ENCODE measurements around the gene RASSF5. TPM values are rescaled to one million over a fixed set of nuclear protein-coding genes. Genes with fewer than 3 reads are reported as not detected.

Gene RASSF5
- total and polyA plus RNA-seq, 2 experiments from 2014 or later: 0.48 to 4.4 TPM

DNA sequence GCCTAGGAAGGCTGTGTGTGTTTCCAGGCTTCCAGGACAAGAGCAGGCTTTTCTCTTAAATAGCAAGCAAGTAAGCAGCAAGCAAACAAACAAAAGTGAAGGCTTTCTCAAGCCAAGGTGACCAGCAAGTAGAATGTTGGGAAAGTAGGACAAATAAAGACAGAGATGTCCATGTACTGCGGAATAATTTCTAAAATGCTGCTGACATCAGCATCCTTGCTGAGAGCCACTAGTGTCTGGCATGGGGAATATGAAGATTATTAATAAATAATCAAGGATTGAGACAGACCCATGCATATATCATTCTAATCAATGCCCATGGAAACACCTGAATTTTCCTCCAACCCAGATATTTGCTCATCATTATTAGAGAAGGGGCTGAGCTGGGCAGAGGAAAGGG, 121.6 kb downstream of the RASSF5 start (continued):
- TF ChIP-seq ZNF462 (CRISPR knock-in tag; IDR thresholded peaks at IDR 0.05): no peak
- no peak for TF ChIP-seq EZH2phosphoT487 (IDR thresholded peaks at IDR 0.05; ENCODE audit: unreplicated experiment)

GRCh38 chr1:206631085-206631509, 123.8 kb downstream of the RASSF5 start:
- H3K4me3 Mint-ChIP-seq: no peak overlapping the region
- ATAC-seq (peak; percentile 34), DNase-seq (ENCODE audit: low spot score) (peak; percentile 96)
- no peaks in the 10 kb centered on the region; the same call in 2 of the 3 replicates for H3K36me3 Mint-ChIP-seq (ENCODE audit: low read depth)
- H3K9me2 ChIP-seq (ENCODE audit: insufficient read depth): no peaks in the 10 kb centered on the region
- H3K4me1 Mint-ChIP-seq: peaks cover 16% of the 10 kb centered on the region
- peaks cover 19% of the 10 kb centered on the region for H3K4me1 ChIP-seq (ENCODE audit: insufficient read depth)
- no peaks in the 10 kb centered on the region for H3K36me3 ChIP-seq (ENCODE audit: insufficient read depth)
- H3K4me2 ChIP-seq: no peak overlapping the region
- H3F3A ChIP-seq (replicated peaks; ENCODE audit: low read depth): peaks cover 10% of the 10 kb centered on the region
- H3K79me2 ChIP-seq (replicated peaks; ENCODE audit: insufficient read depth): no peaks in the 10 kb centered on the region
- no peaks in the 10 kb centered on the region; the same call in 1 of the 2 replicates for H4K20me1 ChIP-seq (replicated peaks; ENCODE audit: insufficient read depth)
- no peak overlapping the region for H2AFZ ChIP-seq
- H3K27ac ChIP-seq (ENCODE audit: low read depth): no peak overlapping the region
- H3K27me3 Mint-ChIP-seq (ENCODE audit: insufficient read depth, low read depth, poor library complexity): peaks cover 7% of the 10 kb centered on the region
- H3K27ac Mint-ChIP-seq: no peak overlapping the region
- no peaks in the 10 kb centered on the region; the same call in 2 of the 3 replicates for H3K9me3 Mint-ChIP-seq
- no peak overlapping the region for H3K4me3 ChIP-seq
- H3K27me3 ChIP-seq (ENCODE audit: insufficient read depth): peaks cover 7% of the 10 kb centered on the region
- TF ChIP-seq ZNF331 (CRISPR knock-in tag; IDR thresholded peaks at IDR 0.05; ENCODE audit: low read depth) (no peak), ZNF114 (CRISPR knock-in tag; IDR thresholded peaks at IDR 0.05) (no peak), REST (IDR thresholded peaks at IDR 0.05; ENCODE audit: unreplicated experiment) (no peak)
- TF ChIP-seq, protein P1, sequence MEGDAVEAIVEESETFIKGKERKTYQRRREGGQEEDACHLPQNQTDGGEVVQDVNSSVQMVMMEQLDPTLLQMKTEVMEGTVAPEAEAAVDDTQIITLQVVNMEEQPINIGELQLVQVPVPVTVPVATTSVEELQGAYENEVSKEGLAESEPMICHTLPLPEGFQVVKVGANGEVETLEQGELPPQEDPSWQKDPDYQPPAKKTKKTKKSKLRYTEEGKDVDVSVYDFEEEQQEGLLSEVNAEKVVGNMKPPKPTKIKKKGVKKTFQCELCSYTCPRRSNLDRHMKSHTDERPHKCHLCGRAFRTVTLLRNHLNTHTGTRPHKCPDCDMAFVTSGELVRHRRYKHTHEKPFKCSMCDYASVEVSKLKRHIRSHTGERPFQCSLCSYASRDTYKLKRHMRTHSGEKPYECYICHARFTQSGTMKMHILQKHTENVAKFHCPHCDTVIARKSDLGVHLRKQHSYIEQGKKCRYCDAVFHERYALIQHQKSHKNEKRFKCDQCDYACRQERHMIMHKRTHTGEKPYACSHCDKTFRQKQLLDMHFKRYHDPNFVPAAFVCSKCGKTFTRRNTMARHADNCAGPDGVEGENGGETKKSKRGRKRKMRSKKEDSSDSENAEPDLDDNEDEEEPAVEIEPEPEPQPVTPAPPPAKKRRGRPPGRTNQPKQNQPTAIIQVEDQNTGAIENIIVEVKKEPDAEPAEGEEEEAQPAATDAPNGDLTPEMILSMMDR (conservative IDR thresholded peaks at IDR 0.05; ENCODE audit: low read depth in 2 of 2): peak; percentile 74 to 91
